ENCODE measurements around the gene SIKE1. TPM values are rescaled to one million over a fixed set of nuclear protein-coding genes. Genes with fewer than 3 reads are reported as not detected.

SIKE1 gene
- total and polyA plus RNA-seq, 12 donors = 20.8 to 38.2 (median 31.3) TPM

DNA sequence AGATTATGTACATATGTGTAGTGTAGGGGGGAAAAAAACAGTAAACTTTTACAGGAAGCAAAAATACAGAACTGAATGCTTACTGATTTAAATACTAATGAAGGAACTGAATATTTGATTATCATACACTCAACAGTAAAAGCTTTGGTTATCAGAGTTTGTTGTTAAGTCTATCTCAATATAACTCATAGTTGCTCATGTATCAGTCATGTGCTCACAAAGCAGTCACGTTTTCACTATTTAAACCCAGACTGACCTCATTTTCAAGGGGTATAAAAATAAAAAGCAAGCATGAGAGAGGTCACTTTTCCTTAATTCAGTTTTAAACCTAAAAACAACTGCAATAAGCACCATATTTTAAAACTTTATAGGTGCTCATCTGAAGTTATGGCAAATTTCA lies 57.0 kb downstream of the SIKE1 start:
- Histone ChIP-seq H3K4me1 (peaks cover 0 to 25% (median 12%) of the 10 kb centered on the region in 9 donors), H3K27ac (no peak overlapping the region), H3K4me3 (no peak overlapping the region), H3K27me3 (no peaks in the 10 kb centered on the region), H3K36me3 (peaks cover 4 to 100% (median 89%) of the 10 kb centered on the region in 9 donors), H3K9me3 (no peaks in the 10 kb centered on the region)
- ATAC-seq = no peak
- intact Hi-C loops (cut with DNase I) = no loop called here
- TF ChIP-seq, protein P1, sequence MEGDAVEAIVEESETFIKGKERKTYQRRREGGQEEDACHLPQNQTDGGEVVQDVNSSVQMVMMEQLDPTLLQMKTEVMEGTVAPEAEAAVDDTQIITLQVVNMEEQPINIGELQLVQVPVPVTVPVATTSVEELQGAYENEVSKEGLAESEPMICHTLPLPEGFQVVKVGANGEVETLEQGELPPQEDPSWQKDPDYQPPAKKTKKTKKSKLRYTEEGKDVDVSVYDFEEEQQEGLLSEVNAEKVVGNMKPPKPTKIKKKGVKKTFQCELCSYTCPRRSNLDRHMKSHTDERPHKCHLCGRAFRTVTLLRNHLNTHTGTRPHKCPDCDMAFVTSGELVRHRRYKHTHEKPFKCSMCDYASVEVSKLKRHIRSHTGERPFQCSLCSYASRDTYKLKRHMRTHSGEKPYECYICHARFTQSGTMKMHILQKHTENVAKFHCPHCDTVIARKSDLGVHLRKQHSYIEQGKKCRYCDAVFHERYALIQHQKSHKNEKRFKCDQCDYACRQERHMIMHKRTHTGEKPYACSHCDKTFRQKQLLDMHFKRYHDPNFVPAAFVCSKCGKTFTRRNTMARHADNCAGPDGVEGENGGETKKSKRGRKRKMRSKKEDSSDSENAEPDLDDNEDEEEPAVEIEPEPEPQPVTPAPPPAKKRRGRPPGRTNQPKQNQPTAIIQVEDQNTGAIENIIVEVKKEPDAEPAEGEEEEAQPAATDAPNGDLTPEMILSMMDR (IDR thresholded peaks at IDR 0.05) = no peak
- no peak for DNase-seq
- WGBS, 2 donors = 0 to 15% methylated on average over 1 of the region's 1 CpG

DNA sequence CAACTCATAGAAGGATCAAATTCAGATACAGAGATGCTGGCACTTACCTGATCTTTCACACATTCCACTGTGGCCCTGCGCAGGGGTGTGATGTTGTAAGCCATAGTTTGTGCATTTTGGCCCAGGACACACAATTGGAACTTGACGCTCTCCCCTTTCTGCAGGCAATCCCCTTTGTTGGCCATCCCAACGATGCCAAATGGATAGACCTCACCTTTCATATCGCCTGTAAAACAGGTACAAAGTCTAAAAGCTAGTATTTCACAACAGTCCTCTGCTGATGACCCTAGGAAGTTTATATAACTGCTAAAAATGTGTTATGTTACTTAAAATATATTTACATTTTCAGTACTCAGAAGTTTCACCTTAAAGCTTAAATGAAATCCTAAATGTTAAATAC lies 60.0 kb downstream of the SIKE1 start:
- Histone ChIP-seq H3K36me3 (peaks cover 3 to 84% (median 76%) of the 10 kb centered on the region in 9 donors), H3K4me3 (no peak overlapping the region), H3K27ac (no peak overlapping the region), H3K9me3 (no peaks in the 10 kb centered on the region), H3K27me3 (no peaks in the 10 kb centered on the region), H3K4me1 (peaks cover under 1 to 31% (median 17%) of the 10 kb centered on the region in 9 donors)
- intact Hi-C loops (cut with DNase I) = no loop called here
- 95 to 96% methylated on average over 4 of the region's 4 CpGs for whole genome bisulfite sequencing, 2 donors
- TF ChIP-seq, protein P1 (IDR thresholded peaks at IDR 0.05) = no peak
- DNase-seq (no peak), ATAC-seq (no peak)

Other genes with a start within 250 kb of the SIKE1 start
- 10 to 100 TPM; 26.9 to 52.6 (median 36.4) TPM for gene BCAS2, start 199.1 kb downstream of the SIKE1 start, total RNA-seq
- gene BCAS2, start 199.1 kb downstream of the SIKE1 start, polyA plus RNA-seq = 10 to 100 TPM in 1 of 2 donors, 1 to 10 TPM in 1; 9.6 to 35.5 TPM
- 1 to 10 TPM; 2.8 to 5.2 (median 3.5) TPM for gene DENND2C, start 110.6 kb downstream of the SIKE1 start, total RNA-seq
- gene DENND2C, start 110.6 kb downstream of the SIKE1 start, polyA plus RNA-seq = 1 to 10 TPM; 1.3 to 2.9 TPM
- gene AMPD1, start 85.1 kb downstream of the SIKE1 start, total RNA-seq = under 1 TPM in 1 of 10 donors, not detected in 9; 0.59 TPM
- not detected for gene AMPD1, start 85.1 kb downstream of the SIKE1 start, polyA plus RNA-seq
- 10 to 100 TPM in 2 of 10 donors, 1 to 10 TPM in 8; 6.2 to 17.2 (median 8.6) TPM for gene NRAS, start 63.9 kb downstream of the SIKE1 start, total RNA-seq
- gene NRAS, start 63.9 kb downstream of the SIKE1 start, polyA plus RNA-seq = 10 to 100 TPM in 1 of 2 donors, 1 to 10 TPM in 1; 6.2 to 10.0 TPM
- 1,000 to 10,000 TPM in 1 of 10 donors, 100 to 1,000 TPM in 9; 720 to 1,012 (median 916) TPM for gene CSDE1, start 22.7 kb downstream of the SIKE1 start, total RNA-seq
- gene CSDE1, start 22.7 kb downstream of the SIKE1 start, polyA plus RNA-seq = 100 to 1,000 TPM; 137 to 233 TPM
- not detected for gene SYCP1, start 74.2 kb upstream of the SIKE1 start, total RNA-seq
- gene SYCP1, start 74.2 kb upstream of the SIKE1 start, polyA plus RNA-seq = not detected
- gene TSHB, start 249.1 kb upstream of the SIKE1 start, total RNA-seq = not detected
- not detected for gene TSHB, start 249.1 kb upstream of the SIKE1 start, polyA plus RNA-seq

All from heart right ventricle (tissue), 16 donors.